SU-DHL-6 (cell line): ENCODE results near the gene GLI2.

Source experiments
- H2AFZ ChIP-seq: fragments of 200-600 bp; sonication (generic); 2 replicates; pipeline ENCODE4 v1.6.1; 2014; ENCODE audit warnings: low read depth, mild to moderate bottlenecking, moderate library complexity, mixed read lengths, antibody characterized with exemption, low read length; ENCODE audit not compliant: severe bottlenecking
- H3F3A ChIP-seq: fragments of 200-600 bp; shearing (Covaris generic); 2 replicates; pipeline ENCODE4 v1.6.0; 2016; ENCODE audit warnings: antibody characterized with exemption, mild to moderate bottlenecking; ENCODE audit not compliant: insufficient read depth
- H3K27ac ChIP-seq: fragments of 200-600 bp; sonication (generic); 2 replicates; pipeline ENCODE4 v1.5.1; 2016; ENCODE audit warnings: low read depth, mild to moderate bottlenecking, low read length, moderate library complexity, mixed read lengths
- H3K27me3 ChIP-seq: fragments of 200-600 bp; sonication (generic), shearing (Covaris generic); 2 replicates; pipeline ENCODE4 v1.6.0; 2014; ENCODE audit warnings: mild to moderate bottlenecking, low read length
- H3K36me3 ChIP-seq: fragments of 200-600 bp; sonication (generic); 2 replicates; pipeline ENCODE4 v1.6.1; 2014; ENCODE audit warnings: mild to moderate bottlenecking, low read length, mixed read lengths
- H3K4me2 ChIP-seq: fragments of 300-600, 200-600 bp; shearing (Covaris generic), sonication (generic); 2 replicates; pipeline ENCODE4 v1.6.0; 2014; ENCODE audit warnings: low read length, low read depth, mild to moderate bottlenecking; ENCODE audit not compliant: poor library complexity, severe bottlenecking
- H3K4me3 ChIP-seq: fragments of 200-600 bp; sonication (generic); 2 replicates; pipeline ENCODE4 v1.5.1; 2014; ENCODE audit warnings: antibody characterized with exemption, low read length, mild to moderate bottlenecking, mixed read lengths; ENCODE audit not compliant: insufficient read depth, poor library complexity, severe bottlenecking
- H3K79me2 ChIP-seq: fragments of 200-600 bp; sonication (generic); 2 replicates; pipeline ENCODE4 v1.6.1; 2014; ENCODE audit warnings: mild to moderate bottlenecking, low read length, moderate library complexity; ENCODE audit not compliant: insufficient read depth
- H3K9ac ChIP-seq: fragments of 200-600 bp; sonication (generic); 2 replicates; pipeline ENCODE4 v1.7.0; 2014; ENCODE audit warnings: mild to moderate bottlenecking, low read length
- H3K9me2 ChIP-seq: fragments of 200-600 bp; sonication (generic); replicated peaks from 2 replicates; pipeline ENCODE4 v1.6.1; 2014; ENCODE audit warnings: low read length; ENCODE audit not compliant: insufficient read depth
- H3K9me3 ChIP-seq: fragments of 200-600 bp; sonication (generic); 2 replicates; pipeline ENCODE4 v1.6.1; 2014; ENCODE audit warnings: low read length, mixed read lengths; ENCODE audit not compliant: insufficient read depth
- H4K20me1 ChIP-seq: fragments of 200-600 bp; sonication (generic); 2 replicates; pipeline ENCODE4 v1.6.1; 2014; ENCODE audit warnings: low read depth, mild to moderate bottlenecking, antibody characterized with exemption, low read length, moderate library complexity, mixed read lengths
- CTCF ChIP-seq: fragments of 200-600 bp; sonication (generic); IDR thresholded peaks from one replicate; pipeline ENCODE4 v1.5.1; 2017; ENCODE audit warnings: antibody characterized with exemption, mild to moderate bottlenecking, low read length, moderate library complexity; ENCODE audit not compliant: insufficient read depth, poor library complexity, severe bottlenecking
- EZH2phosphoT487 ChIP-seq: fragments of 200-600 bp; sonication (generic), shearing (Covaris generic); conservative IDR thresholded peaks from 2 replicates; pipeline ENCODE4 v1.6.1; 2018; ENCODE audit warnings: mild to moderate bottlenecking, antibody characterized with exemption, low read length, moderate library complexity, mixed read lengths

The GLI2 gene

DNA sequence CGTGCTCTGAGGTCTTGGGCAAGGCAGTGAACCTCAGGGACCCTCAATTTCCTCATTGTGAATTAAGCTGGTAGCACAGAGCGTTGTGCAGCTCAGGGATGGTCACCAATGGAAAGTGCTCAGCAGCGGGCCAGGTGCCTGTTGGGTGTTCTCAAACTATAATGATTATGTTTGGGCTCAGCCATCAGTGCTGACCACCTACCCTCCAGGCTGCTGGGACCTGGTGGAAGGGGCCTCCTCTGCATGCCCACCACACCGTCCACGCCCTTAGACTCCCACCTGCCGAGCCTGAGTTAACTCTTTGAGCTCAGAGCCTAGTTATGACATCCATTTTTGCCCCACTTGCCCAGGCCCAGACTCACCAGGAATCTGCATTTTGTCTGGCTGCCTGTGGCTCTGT, 35.0 kb downstream of the GLI2 start:
- H3F3A ChIP-seq = no peaks in the 10 kb centered on the region
- no peaks in the 10 kb centered on the region for H3K9me3 ChIP-seq
- no peak overlapping the region for H2AFZ ChIP-seq
- H3K79me2 ChIP-seq = no peaks in the 10 kb centered on the region
- H4K20me1 ChIP-seq = no peaks in the 10 kb centered on the region
- H3K4me2 ChIP-seq = no peak overlapping the region
- H3K27ac ChIP-seq = no peak overlapping the region
- H3K9ac ChIP-seq = no peak overlapping the region
- TF ChIP-seq CTCF (no peak), EZH2phosphoT487 (no peak)
- H3K27me3 ChIP-seq = no peaks in the 10 kb centered on the region
- no peak overlapping the region for H3K4me3 ChIP-seq
- no peaks in the 10 kb centered on the region for H3K9me2 ChIP-seq
- no peaks in the 10 kb centered on the region for H3K36me3 ChIP-seq

DNA sequence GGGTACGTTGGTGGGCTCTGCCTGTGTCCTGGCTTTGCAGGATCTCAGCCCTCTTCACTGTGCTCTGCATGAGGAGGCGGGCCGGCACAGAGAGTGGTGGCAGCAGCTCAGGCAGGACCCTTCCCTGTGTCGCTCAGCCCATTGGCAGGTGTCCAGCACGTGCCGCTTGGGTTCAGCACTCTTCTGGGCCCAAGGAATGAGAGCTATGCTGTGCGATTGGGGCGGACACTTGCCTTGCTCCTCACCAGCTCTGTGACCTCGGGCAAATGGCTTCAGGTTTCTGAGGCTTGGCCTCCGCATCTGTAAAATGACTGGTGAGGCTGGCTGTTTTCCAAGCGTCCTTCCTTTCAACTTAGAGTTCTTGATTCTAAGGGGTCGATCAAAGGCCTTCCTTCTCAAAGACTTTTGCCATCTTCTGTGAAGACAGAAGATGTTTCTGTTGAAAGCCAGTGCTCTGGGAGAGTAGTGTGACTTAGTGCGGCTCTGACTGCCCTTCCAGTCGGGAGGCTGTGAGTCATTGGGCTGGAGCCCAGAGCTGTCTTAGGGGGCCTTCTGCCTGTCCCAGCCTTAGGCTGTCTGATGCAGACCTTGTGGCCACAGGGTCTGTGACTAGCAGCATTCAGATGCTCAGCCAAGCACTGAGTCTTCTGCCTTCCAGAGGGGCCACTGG, 35.6 kb downstream of the GLI2 start:
- Histone ChIP-seq H3K79me2 (no peaks in the 10 kb centered on the region), H3K9me3 (no peaks in the 10 kb centered on the region), H3F3A (no peaks in the 10 kb centered on the region), H3K36me3 (no peaks in the 10 kb centered on the region), H3K27me3 (no peaks in the 10 kb centered on the region), H3K9me2 (no peaks in the 10 kb centered on the region), H2AFZ (no peak overlapping the region), H3K4me3 (no peak overlapping the region), H3K4me2 (no peak overlapping the region), H4K20me1 (no peaks in the 10 kb centered on the region), H3K27ac (no peak overlapping the region), H3K9ac (no peak overlapping the region)
- TF ChIP-seq EZH2phosphoT487 = no peak
- no peak for TF ChIP-seq CTCF

DNA sequence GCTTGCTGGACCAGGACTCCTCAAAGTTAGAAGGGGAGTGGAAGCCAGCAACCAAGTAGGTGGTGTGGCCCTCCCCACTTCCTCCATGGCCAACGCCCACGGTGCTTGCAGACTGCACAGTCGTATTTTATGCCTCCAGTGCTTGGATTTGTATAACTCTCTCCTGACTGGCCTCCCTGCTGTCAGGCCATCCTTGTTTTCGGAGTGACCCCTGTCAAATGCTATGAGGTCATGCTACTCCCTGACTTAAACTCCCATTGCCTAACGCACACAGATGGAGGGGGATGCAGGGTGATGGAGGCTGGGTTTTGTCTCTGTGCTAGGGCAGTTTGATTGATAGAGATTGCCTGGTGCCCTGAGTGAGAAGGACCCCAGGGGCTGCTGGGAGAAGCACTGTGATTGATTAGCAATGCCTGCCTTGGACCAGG, 36.1 kb downstream of the GLI2 start:
- H3F3A ChIP-seq = no peaks in the 10 kb centered on the region
- no peaks in the 10 kb centered on the region for H3K27me3 ChIP-seq
- H3K4me3 ChIP-seq = no peak overlapping the region
- H2AFZ ChIP-seq = no peak overlapping the region
- no peak overlapping the region for H3K4me2 ChIP-seq
- no peaks in the 10 kb centered on the region for H4K20me1 ChIP-seq
- no peak overlapping the region for H3K9ac ChIP-seq
- H3K79me2 ChIP-seq = no peaks in the 10 kb centered on the region
- no peak overlapping the region for H3K27ac ChIP-seq
- H3K9me3 ChIP-seq = no peaks in the 10 kb centered on the region
- H3K36me3 ChIP-seq = no peaks in the 10 kb centered on the region
- TF ChIP-seq CTCF (no peak), EZH2phosphoT487 (no peak)
- H3K9me2 ChIP-seq = no peaks in the 10 kb centered on the region
